ENCODE data around the gene CFAP45.
"Not testable (repeated sequence)": the region's sequence is repeated elsewhere in the genome, so short reads cannot be mapped to it uniquely, and the experiment has no call there.

Gene CFAP45

DNA sequence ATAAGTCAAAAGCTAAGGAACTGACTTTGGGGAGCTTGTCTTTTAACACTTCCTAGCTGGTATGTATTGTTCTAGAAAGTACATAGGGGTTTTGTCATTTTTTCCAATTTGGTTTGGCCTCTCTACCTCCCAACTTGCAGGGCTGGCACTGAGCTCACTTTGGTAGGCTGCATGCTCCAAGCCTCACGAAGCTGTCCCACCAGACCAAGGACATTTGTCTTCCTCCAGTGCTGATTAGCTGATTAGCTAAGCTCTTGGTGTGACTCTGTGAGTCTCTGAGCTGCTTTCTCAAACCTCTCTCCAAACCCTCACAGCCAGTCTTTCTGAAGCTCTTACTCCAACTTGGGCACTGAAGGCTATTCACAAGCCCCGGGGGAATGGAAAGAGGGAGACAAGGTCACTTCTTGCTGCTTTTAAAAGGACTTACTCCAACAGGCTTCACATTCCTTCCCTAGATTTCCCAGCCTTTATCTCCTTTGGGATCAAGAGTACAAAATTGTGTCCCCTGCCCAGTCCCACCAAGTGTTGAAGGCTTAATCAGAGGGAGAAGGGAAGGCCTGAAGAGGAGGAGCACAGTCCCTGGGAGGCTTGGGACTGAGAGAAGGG, 893 bp upstream of the CFAP45 start:
- DNase-seq: no peak

DNA sequence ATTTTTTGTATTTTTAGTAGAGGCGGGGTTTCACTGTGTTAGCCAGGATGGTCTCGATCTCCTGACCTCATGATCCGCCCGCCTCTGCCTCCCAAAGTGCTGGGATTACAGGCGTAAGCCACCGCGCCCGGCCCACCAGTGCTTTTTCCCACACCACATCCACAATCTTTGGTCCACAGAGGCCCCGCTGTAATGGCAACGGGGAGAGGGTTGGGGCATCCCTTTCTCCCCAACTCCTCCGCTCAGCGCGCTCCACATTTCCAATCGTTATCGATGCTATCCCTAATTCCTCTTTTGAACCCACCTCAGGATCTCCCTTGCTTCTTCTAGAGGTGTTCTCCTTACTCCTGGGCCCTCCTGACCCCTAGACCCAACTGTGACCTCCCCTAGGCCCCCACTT, 331 bp downstream of the CFAP45 start:
- not testable (repeated sequence) for DNase-seq

DNA sequence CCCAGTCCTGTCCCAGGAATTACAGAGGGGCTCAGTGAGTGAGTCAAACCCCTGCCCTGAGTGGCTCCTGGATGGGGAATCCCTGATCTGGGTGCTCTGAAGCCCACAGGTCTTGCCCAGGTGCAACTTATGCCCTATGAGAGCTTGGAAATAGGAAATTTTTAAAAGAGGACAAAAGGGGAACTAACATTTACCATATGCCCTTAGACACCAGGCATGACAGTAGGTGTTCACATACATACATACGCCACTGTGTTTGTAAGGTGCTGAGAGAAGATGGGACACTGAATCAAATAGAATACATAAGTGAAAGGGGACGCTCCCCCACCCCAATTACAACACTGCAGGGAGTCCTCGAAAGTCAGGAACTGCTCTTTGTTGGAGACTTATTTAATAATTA, 1.4 kb downstream of the CFAP45 start:
- DNase-seq: no peak

GRCh38 chr1:159897962-159898361, 2.0 kb downstream of the CFAP45 start:
- no peak for DNase-seq

GRCh38 chr1:159896546-159896930, 3.4 kb downstream of the CFAP45 start:
- DNase-seq: no peak

DNA sequence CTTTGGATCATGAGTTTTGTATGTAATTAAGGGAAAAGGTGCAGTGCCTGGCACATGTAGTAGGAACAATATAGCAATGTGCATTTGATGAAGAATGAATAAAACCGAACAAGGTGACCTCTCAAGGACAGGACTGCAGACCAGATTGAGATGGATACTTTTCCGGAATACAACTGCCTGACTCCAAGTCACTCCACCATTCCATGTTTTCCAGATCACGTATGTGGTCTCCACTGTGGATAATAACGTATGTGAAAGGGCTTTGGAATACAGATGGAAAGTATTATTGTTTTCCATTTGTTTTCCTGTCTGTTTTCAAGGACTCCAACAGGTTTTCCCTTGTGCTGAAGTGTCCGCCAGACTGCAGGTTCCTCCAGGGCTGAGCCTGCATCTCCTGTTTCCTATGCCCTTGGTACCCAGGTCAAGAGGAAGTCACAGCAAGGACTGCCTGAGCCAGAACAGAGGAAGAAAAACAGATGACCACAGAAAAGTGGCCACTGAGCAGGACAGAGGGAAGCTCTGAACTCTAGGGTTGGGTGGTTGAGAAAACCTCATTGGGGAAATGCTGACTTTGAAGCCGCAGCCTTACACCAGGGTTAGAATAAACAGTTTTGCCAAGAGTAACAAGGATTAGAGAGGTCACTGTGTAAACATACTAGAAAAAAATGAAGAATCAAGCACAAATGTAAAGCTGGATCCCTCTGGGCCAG, 4.0 kb downstream of the CFAP45 start:
- DNase-seq: no peak

- no peak for DNase-seq
These were observed 4.7 kb downstream of the CFAP45 start for GRCh38 chr1:159895286-159895685.

- DNase-seq: no peak
These were observed 7.0 kb downstream of the CFAP45 start for GRCh38 chr1:159892944-159893343.

DNA sequence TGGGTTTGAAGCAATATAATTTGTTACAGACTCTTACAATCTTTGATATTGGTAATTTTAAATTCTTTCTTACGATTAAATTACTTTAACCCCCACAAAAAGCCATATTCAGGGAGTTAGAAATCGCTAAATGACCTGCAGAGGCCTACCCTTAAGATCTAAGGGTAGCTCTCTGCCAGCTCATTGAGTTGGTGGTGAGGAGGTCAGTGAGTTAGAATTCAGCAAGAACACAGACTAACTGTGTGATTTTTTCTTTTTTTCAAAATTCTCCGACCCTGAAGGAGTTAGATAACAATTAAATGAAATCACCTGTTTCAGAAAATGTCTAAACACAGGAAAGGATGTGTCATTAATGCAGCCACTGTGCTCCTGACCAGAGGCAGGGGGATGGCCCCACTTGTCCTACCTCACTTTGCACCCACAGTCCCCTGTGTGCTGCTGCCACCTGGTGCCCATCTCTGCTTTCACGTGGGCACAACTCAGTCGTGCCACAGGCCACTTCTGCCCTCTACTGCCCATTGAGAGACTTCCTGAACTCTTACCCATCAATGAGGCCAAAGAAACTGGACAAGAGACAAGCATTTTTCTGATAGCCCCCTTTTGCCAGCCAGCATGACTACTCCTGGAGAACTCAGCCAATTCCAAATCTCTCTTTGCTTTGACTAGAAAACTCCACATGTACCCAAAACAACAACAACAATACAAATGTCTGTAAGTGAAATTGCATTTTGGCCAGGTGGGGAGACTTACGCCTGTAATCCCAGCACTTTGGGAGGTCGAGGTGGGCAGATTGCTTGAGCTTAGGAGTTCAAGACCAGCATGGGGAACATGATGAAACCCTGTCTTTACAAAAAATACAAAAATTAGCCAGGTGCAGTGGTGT, 8.4 kb downstream of the CFAP45 start:
- DNase-seq: peak; percentile 71

GRCh38 chr1:159890390-159890789, 9.6 kb downstream of the CFAP45 start:
- no peak for DNase-seq

GRCh38 chr1:159889821-159890252, 10.1 kb downstream of the CFAP45 start:
- no peak for DNase-seq

GRCh38 chr1:159889202-159889601, 10.8 kb downstream of the CFAP45 start:
- DNase-seq: no peak

- DNase-seq: no peak
These were observed 15.7 kb downstream of the CFAP45 start for GRCh38 chr1:159884296-159884695.

- no peak for DNase-seq
These were observed 16.8 kb downstream of the CFAP45 start for GRCh38 chr1:159883134-159883533.

DNA sequence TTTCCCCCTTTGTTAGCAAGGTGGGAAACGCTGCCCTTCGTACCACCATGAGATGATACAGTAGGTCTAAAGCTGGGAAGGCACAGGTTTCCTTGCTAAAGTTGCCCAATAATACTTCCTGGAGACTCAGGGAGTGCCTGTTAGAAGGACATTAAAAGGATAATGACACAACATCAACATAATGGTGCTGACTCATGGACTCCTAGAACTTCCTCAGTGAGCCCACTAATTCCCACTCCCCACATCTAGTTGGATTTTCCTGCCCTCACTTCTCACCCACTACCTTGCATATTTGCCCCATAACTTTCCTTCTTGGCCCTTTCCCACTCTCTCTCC, 17.5 kb downstream of the CFAP45 start:
- DNase-seq: no peak

- DNase-seq: peak; percentile 92
These were observed 18.1 kb downstream of the CFAP45 start for GRCh38 chr1:159881622-159882526.

DNA sequence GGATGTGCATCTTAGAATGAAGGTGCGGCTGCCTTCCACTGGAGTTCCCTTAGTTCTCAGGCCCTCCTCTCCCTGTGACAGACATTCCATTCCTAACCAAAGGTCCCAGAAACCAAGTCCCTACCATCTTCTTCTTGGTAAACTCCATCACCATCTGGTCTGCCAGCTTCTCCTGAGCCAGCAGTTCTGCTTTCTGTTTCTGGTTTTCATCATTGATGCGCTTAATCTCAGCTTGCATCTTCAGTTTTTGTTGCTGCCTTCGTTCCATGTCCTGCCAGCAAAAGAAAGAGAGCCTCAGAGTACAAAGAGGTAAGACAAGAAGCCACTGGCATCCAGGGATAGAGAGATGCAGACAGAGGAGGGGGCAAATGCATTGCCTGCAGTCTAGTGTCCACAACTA, 19.5 kb downstream of the CFAP45 start:
- no peak for DNase-seq

- no peak for DNase-seq
These were observed 20.0 kb downstream of the CFAP45 start for GRCh38 chr1:159879977-159880376.

GRCh38 chr1:159879136-159879535, 20.8 kb downstream of the CFAP45 start:
- no peak for DNase-seq

- no peak for DNase-seq
These were observed 22.1 kb downstream of the CFAP45 start for GRCh38 chr1:159877695-159878444.

GRCh38 chr1:159873530-159874143, 26.3 kb downstream of the CFAP45 start:
- no peak for DNase-seq

DNA sequence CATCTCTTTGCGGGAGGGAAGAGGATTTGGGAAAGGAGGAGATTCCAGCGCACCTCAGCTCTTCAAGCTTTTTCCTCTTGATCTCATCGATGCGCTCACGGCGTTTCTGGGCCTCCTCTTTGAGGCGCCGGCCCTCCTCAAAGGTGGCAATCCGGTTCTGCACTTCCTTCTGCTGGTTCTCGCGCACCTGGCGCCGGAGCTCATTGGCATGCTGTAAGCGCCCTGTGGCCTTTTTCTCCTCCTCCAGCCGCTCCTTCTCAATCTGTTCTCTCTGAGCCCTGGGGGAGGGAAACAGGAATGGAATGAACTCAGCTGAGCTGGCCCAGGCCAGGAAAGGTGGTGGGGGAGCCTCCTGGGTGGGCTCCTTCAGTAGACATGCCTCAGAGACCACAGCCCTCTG, 27.1 kb downstream of the CFAP45 start:
- no peak for DNase-seq
